GM18520 (cell line): ENCODE results near the gene PDZD2.
"Not testable (repeated sequence)": the region's sequence is repeated elsewhere in the genome, so short reads cannot be mapped to it uniquely, and the experiment has no call there.

Experiments
- ATAC-seq: cut with Tn5 transposase; IDR thresholded peaks from one replicate; pipeline ENCODE4 v1.9.1; 2021; ENCODE audit not compliant: unreplicated experiment

PDZD2 gene

GRCh38 chr5:31999470-31999869 lies 360.5 kb downstream of the PDZD2 start:
- ATAC-seq: no peak

GRCh38 chr5:32000731-32001130 lies 361.8 kb downstream of the PDZD2 start:
- no peak for ATAC-seq

GRCh38 chr5:32001284-32001683 lies 362.4 kb downstream of the PDZD2 start:
- ATAC-seq: no peak

- no peak for ATAC-seq
Observed at GRCh38 chr5:32001707-32002106, 362.8 kb downstream of the PDZD2 start.

- no peak for ATAC-seq
Observed at GRCh38 chr5:32002755-32003154, 363.8 kb downstream of the PDZD2 start.

GRCh38 chr5:32003981-32004380 lies 365.1 kb downstream of the PDZD2 start:
- ATAC-seq: no peak

GRCh38 chr5:32004404-32004803 lies 365.5 kb downstream of the PDZD2 start:
- ATAC-seq: no peak

GRCh38 chr5:32008746-32009145 lies 369.8 kb downstream of the PDZD2 start:
- no peak for ATAC-seq

- ATAC-seq: no peak
Observed at GRCh38 chr5:32013658-32014057, 374.7 kb downstream of the PDZD2 start.

- ATAC-seq: no peak
Observed at GRCh38 chr5:32014096-32014745, 375.3 kb downstream of the PDZD2 start.

- ATAC-seq: not testable (repeated sequence)
Observed at GRCh38 chr5:32015262-32015661, 376.3 kb downstream of the PDZD2 start.

GRCh38 chr5:32017692-32018367 lies 378.9 kb downstream of the PDZD2 start:
- ATAC-seq: no peak

GRCh38 chr5:32018476-32019436 lies 379.8 kb downstream of the PDZD2 start:
- no peak for ATAC-seq

- peak; percentile 76 for ATAC-seq
Observed at GRCh38 chr5:32020271-32020670, 381.3 kb downstream of the PDZD2 start.

GRCh38 chr5:32020946-32021345 lies 382.0 kb downstream of the PDZD2 start:
- ATAC-seq: no peak

- ATAC-seq: no peak
Observed at GRCh38 chr5:32021771-32022170, 382.8 kb downstream of the PDZD2 start.

- no peak for ATAC-seq
Observed at GRCh38 chr5:32022638-32023037, 383.7 kb downstream of the PDZD2 start.

GRCh38 chr5:32023816-32024215 lies 384.9 kb downstream of the PDZD2 start:
- ATAC-seq: no peak

- no peak for ATAC-seq
Observed at GRCh38 chr5:32024751-32025150, 385.8 kb downstream of the PDZD2 start.

- ATAC-seq: no peak
Observed at GRCh38 chr5:32027093-32027716, 388.3 kb downstream of the PDZD2 start.
